CD1c-positive myeloid dendritic cell (primary cell): ENCODE measurements around the gene TECTB.

ENCODE experiments used
- DNase-seq: peaks from one replicate; pipeline ENCODE4 v3.0.0-alpha.2; 2016; ENCODE audit errors: extremely low spot score

TECTB gene

GRCh38 chr10:112311481-112311880 lies 28.3 kb downstream of the TECTB start:
- no peak for DNase-seq

DNA sequence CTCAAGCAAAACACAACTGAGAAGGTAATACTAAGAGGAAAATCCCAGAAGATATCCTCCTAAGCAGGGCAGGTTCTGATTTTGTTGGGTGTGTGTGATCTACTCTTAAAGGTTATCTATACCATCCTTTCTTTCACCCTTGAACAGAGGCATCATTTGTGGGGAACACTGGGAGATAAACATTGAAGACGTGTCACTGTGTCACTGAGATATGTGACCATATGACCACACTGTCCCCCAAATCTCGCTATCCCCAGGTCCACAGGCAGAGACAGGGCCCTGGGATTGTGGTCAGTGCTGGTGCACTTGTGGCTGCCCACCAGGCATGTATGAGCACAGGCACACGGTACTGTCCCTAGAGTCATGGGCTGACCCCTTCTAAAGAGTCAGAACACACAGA lies 30.0 kb downstream of the TECTB start:
- DNase-seq: no peak

DNA sequence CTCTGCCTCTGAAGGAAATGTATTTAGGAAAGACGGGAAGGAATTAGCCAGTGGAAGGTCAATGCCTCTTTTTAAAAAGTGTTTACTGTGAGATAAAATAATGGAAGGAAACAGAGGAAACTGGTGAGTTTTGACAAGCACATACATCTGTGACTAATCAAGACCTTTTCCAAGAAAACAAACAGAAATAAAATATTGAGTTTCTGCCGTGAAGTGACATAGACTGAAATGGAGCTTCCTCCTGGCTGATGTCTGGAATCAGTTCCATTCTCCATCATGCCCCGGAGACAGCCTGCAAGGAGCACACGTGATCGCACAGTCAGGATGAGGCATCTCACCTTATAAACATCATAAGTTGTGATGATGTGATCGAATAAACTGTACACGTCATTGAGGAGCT lies 30.7 kb downstream of the TECTB start:
- no peak for DNase-seq

DNA sequence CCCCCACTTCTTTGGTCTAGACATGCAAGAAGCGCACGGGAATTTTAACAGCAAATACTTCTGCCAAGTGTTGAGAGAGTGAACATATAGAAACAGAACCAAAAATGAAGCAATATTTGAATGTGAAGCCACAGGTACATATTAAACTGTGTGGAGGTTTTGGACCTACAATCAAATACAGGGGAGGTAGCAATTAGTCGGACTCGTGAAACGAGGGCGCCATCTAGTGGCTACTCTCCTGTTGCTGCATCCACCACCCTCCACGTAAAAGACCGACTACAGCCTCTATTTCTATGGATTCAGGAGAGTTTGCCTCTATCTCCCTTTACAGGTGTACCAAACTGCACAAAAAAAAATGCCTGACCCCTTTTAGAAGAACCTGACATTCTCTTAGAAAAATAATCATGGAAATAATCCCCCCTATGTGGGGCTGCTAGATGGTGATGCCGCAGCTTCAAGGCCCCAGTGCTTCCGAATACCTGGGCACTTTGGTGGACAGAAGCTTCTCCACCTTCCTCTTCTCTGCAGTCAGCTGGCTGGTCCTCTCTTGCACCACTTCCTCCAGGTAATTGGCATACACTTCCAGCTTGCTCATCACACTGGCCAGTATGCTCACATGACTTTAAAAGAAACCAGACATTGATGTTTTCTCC lies 31.7 kb downstream of the TECTB start:
- DNase-seq: peak; percentile 71

DNA sequence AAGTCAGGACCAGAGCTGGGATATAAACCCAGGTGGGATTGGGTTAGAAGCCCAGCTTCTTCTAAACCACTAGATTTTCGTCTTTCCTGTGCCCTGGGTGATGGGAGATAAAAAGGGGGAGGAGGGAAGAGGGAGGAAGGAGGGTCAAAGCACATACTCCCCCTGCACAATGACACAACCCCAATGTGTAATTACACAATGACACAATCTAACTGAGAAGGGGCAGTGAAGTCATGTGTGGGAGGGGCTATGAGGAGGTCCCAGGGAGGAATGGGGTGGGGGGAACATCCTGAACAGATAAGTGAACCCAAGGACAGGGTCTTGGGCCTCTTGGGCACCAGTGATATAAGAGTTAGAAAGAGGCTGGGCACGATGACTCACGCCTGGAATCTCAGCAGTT lies 44.5 kb downstream of the TECTB start:
- DNase-seq: no peak

GRCh38 chr10:112330162-112330561 lies 47.0 kb downstream of the TECTB start:
- peak; percentile 37 for DNase-seq

GRCh38 chr10:112330607-112331160 lies 47.5 kb downstream of the TECTB start:
- DNase-seq: peak; percentile 21

- no peak for DNase-seq
Measured at GRCh38 chr10:112332022-112332421, 48.8 kb downstream of the TECTB start.

DNA sequence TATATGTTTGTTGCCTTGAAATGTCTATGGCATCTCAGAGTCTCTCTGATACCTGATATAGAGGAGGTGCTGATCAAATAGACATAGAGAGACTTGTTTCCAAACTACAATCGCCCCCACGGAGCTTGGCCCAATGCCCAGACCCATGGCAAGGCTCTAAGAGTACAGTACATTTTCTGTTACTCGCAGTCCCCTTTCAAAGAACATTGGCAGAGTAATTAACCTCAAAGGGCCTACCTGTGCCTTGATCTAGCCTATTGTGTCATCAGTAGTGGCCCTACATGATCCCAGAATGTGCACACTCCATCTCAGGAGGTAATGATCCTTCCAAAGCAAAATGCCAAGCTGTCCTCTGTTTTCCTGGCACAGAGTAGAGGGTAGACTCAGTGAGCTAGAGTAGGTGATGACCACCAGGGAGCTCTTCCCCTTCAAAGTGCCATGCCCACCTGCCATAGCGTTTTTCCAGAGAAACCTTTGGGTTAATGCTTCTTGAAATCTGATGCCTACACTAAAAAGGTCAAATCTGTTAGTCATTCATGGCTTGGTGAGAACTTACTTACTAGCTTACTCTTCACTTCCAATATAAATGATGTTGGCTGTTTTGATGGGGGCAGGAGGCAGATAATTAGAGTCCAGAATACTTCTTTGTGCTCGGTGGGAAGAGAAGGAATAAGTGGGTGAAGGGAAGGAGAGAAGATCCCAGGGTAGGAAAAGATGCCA lies 49.5 kb downstream of the TECTB start:
- no peak for DNase-seq

- DNase-seq: no peak
Measured at GRCh38 chr10:112333452-112333851, 50.3 kb downstream of the TECTB start.

DNA sequence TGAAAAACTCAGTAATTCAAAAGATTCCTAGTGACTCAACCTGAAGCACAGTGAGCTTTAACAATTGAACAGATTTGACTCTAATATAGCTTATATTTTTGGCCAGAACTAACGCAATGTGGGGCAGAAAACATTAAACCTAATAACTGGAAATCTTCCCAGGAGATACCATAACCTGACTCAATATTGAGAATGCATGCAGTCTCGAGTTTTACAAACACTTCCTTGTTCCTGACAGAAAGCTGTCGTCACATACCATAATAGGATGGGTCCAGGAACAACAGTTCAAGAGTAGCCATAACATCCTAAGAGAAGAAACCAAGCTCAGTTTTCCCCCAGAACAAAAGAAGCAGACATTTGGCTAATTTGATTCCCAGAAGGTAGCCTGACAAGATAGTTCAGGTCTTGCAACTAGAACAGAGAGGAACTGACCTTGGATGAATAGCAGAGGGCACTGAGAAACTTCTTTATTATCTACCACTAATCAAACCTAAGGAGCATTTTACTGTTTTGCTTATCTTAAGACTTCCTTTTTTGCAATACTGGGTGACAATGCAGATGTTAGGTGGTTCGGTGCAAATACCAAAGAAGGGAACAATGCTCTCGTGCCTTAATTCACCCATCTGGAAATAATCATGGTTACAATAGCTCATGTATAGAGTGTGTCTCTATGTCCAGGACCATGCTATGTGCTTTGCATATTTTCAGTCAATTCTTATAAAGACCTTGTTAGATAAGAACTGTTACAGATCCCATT lies 52.1 kb downstream of the TECTB start:
- no peak for DNase-seq

- DNase-seq: no peak
Measured at GRCh38 chr10:112335868-112336265, 52.7 kb downstream of the TECTB start.

DNA sequence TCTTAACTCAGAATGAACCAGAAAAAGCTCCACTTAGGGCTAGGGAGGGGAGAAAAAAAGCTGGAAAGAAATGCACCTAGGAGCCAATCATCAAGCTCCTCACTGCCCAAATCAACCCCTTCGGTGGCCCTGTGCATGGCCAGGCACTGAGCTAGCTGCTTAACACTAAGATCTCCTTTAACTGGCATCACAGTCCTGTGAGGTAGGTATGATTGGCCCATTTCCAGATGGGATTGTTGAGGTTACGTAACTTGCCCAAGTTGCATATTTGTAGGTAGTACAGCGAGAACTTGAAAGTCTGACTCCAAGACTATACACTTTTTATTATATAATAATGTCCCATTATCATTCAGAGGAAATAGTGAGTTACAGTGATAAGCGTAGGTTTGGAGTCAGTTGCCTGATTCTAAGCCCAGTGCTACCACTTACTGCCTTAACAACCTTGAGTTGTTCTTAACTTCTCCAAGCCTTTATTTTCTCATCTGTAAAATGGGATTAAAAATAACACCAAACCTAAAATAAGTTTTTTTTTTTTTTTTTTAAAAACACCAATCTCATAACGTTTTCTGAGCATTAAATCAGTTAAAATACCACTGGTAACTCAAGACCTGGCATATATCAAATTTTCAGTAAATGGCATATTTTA lies 53.5 kb downstream of the TECTB start:
- no peak for DNase-seq

GRCh38 chr10:112338957-112339356 lies 55.8 kb downstream of the TECTB start:
- no peak for DNase-seq

GRCh38 chr10:112340601-112341000 lies 57.4 kb downstream of the TECTB start:
- DNase-seq: no peak

DNA sequence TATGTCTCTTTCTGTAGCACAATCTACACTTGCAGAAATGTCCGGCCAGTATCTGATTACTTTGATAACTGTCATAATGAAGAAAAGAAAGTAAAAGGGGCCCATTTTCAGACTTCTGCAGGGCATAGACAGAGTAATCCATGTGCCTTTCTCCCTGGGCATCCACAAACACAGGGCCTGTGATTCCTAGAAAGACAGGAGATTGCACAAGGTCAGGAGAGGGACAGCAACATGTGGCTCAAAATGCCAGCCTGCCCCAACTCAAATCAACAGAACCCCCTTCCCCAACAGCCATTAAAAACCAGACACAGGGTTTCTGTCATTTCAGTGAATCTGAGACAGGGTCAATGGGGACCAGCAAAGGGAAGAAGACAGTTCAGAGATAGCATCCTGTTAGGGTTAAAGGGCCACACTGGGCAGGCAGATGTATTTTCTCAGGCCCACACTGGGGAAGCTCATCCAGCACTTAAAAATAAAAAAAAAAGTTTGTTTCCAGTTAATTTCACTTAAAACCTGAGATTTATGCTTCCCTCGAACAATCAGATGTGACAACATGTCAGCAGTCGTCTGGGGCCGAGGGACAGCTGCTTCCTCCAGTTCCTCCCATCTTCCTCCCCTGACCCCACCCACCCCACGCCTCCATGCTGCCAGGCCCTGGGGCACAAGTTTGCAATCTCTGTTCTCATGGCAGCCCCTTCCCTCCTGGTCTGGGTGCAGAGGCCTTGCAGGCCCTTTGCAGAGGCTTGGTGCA lies 60.0 kb downstream of the TECTB start:
- no peak for DNase-seq

DNA sequence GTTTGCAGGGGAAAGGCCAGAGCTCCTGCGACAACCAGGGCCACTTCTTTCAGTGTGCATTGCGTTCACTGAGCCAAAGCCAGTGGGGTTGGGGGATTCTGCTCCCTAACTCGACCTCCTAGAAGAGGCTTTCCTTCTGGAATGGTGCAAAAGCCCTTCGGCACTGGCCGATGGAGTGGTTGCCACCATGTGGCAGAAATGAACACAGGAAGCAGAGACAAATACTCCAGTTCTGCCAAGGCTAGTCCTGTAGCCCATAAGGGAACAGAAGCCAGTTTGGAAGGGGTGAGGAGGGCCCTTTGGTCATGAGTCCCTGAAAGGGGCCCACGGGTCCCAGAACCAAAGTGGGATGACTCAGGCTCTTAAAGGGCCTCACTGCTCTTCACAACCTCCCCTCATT lies 61.1 kb downstream of the TECTB start:
- no peak for DNase-seq

- no peak for DNase-seq
Measured at GRCh38 chr10:112345202-112345601, 62.0 kb downstream of the TECTB start.

GRCh38 chr10:112345743-112346142 lies 62.5 kb downstream of the TECTB start:
- no peak for DNase-seq

DNA sequence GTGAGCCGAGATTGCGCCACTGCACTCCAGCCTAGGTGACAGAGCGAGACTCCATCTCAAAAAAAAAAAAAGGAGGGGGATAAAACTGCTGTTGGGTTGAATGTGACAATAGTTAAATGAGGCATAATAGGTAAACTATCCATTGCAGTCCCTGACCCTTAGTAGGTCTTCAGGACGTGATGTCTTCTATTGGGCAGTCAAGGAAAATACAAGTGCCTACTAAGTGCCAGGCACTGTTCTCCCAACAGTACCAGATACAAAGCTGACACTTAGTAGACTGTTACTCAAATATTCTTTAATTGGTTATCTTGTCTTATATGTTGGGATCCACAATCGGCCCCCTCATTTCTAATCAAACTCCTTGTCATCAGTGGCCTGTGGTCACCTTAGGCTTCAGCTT lies 63.6 kb downstream of the TECTB start:
- DNase-seq: no peak
